Stimulated activated CD8-positive, alpha-beta memory T cell treated with anti-CD3 and anti-CD28 coated beads, Interleukin-12 subunit alpha, Interleukin-12 subunit beta, amount 100 ng/mL, for 1 hour (primary cell): Measurements from ENCODE around the gene ALG13.
"Not testable (repeated sequence)": the region's sequence is repeated elsewhere in the genome, so short reads cannot be mapped to it uniquely, and the experiment has no call there.

Experiments
- DNase-seq: peaks from one replicate; pipeline ENCODE4 v3.0.0-alpha.2; 2020; ENCODE audit warnings: low read depth

Gene ALG13

DNA sequence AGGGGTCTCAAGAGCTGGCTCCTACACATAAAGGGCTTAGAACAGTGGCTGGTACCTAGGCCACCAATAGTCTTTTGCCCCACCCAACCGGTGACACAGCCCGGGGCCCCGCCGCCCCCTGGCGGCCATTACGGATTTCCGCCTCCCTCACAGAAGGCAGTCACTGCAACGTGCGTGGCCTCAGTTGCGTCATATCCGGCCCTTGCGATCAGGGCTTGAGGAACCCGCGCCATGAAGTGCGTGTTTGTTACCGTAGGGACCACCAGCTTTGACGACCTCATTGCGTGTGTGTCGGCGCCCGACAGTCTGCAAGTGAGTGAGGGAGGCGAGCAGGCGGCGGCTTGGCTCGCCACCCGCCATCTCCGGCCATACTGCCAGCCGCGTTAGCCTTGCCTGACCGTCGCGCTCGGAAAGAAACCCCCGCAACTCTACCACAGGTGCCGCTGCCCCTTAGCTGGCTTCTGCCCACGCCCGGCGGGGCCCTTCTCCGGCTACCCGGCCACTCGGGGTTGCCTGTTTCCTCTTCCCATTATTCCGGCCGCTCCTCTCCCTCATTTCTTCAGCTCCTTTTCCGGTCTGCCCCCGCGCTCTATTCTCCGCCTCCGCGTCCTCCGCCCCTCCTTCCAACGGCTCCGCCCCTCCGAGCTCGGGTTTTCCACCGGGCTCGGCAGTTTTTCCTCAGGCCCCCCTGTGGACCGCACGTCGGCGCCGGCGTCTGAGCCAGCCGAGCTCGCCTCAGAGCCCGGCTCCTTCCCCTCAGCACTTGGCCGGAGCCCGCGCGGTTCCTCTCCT is at the start of gene ALG13:
TSS of gene ALG13 (plus strand) at position 183 of the 792 bp plus-strand sequence. CDS start at position 232, 49 bp downstream.
- peak; percentile 77 for DNase-seq

DNA sequence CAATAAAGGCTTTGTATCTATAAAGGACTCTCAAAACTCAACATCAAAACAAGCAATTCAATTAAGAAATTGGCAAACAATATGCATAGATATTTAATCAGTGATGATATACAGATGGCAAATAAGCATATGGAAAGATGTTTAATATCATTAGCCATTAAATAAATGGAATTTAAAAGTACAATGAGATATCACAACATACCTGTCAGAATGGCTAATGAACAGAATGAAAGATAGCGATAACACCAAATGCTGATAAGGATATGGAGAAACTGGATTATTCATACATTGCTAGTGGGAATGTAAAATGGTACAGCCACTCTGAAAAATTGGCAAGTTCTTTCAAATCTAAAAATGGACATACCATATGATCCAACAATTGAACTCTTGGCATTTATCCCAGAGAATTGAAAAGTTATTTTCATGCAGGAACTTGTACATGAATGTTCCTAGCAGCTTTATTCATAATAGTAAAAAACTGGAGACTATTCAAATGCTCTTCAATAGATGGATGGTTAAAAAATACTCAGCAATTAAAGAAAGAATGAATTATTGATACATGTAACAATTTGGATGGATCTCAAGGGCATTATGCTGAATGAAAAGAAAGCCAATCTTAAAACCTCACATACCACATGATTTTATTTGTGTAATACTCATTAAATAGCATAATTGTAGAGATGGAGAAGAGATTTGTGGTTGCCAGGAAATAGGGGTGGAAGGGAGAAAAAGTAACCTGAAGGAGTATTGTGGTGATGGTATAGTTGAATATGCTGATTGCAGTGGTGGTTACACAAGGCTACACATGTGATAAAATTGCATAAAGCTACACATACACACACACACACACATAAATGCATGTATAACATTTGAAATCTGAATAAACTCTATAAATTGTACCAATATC is 45.9 kb upstream of the ALG13 start:
- no peak for DNase-seq

DNA sequence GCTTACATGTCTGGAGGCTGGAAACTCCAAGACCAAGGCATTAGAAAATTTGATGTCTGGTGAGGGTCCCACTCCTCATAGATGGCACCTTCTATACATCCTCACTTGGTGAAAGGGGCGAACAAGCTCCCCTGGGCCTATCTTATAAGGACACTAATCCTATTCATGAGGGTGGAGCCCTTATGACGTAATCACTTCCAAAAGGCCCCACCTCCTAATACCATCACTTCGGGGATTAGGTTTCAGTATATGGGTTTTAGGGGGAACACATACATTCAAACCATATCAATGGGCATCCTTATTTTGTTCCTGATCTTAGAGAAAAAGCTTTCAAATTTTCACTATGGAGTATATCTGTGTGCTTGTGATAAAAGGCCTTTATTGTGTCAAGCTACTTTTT is 39.0 kb upstream of the ALG13 start:
- DNase-seq = no peak

DNA sequence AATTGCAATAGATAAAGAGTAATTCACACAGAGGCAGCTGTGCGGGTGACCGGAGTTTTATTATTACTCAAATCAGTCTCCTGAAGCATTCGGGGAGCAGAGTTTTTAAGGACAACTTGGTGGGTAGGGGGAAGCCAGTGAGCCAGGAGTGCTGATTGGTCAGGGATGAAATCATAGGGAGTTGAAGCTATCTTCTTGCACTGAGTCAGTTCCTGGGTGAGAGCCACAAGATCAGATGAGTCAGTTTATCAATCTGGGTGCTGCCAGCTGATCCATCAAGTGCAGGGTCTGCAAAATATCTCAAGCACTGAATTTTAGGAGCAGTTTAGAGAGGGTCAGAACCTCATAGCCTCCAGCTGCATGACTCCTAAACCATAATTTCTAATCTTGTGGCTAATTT is 35.8 kb upstream of the ALG13 start:
- not testable (repeated sequence) for DNase-seq

DNA sequence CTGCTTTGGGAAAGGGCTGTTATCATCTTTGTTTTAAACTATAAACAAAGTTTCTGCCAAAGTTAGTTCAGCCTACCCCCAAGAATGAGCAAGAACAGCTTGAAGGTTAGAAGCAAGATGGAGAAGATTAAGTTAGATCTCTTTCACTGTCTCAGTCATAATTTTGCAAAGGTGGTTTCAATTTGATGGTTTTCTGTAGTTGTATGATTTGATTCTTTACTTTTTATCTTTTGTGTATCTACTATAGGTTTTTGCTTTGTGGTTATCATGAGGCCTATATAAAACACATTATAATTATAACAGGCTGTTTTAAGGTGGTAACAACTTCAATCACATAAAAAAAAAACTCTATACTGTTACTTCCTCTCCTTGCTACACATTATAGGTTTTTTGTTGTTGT is 35.4 kb upstream of the ALG13 start:
- DNase-seq = no peak

DNA sequence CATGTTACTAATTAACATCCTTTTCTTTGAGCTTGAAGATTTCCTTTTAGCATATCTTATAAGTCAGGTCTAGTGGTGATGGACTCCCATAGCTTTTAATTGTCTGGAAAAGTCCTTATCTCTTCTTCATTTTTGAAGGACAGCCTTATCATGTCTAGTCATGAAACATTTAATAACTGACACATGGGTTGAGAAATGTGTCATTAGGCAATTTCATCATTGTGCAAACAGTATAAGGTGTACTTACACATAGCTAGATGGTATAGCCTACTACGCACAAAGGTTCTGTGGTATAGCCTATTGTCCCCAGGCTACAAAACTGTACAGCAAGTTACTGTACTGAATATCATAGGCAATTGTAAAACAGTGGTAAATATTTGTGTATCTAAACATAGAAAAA is 34.5 kb upstream of the ALG13 start:
- DNase-seq = no peak

DNA sequence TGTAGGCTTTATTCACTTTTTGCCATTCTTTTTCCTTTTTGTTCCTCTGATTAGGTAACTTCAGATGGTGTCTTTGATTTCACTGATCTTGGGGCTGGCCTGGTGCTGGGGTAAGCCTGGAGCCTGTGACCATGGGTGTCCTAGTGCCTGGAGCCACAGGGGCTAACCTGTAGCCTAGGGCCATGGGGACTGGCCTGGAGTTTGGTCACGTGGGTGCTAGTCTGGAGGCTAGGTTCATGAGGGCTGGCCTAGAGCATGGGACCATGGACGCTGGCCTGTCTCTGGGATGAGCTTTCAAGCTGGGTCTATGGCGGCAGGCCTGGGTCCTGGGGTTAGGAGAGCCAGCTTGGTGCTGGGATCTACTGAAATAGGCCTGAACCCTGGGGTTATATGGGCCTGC is 32.2 kb upstream of the ALG13 start:
- no peak for DNase-seq

DNA sequence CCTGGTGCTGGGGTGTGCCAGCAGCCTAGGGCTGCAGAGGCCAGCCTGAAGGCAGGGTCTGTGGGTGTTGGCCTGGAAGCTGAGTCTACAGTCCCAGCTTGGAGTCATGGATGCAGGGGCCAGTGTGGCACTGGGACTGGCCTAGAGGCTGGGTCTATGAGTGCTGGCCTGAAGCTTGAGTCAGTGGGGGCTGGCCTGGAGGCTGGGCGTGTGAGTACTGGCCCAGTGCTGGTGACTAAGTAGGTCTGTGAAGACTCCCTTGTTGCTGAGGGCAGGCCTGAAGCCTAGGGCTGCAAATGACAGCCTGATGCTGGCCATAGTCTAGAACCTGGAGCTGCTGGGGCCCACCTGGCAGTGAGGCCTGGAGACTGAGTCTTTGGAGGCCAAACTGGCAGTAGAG is 31.3 kb upstream of the ALG13 start:
- no peak for DNase-seq

DNA sequence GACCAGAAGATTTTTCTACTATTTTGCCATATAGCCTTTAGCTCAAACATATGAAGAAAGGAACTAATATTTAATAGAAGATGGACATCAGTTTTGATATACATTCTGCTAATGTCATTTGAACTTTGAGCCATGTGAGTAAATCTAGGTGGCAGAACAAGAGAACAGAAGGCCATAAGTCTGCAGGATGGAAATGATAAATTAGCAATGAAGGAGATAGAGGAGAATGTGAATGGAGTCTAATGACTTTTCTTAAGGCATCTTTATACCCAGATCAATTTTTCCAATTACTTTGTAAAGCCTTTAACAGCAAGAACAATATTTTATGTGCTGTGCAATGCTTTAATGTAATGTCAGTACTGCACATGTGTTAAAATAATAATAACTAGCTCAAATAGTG is 30.1 kb upstream of the ALG13 start:
- no peak for DNase-seq

DNA sequence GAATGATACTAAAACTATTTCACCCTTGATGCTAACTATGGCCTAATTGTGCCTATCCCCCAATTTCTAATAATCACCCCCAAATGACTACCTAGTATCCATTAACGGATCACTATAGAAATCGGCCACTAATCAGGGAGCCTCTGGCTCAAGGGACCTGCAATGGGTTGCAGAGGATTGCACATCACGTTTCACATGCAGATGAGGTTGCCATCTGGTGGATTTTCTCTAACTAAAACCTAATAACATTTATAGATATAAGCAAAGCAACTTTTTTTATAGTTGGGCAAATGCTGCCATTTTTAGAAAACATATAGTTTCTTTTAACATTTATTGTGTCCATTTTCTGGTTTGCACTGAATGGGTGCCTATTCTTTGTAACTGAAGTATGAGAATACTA is 28.3 kb upstream of the ALG13 start:
- DNase-seq = no peak

DNA sequence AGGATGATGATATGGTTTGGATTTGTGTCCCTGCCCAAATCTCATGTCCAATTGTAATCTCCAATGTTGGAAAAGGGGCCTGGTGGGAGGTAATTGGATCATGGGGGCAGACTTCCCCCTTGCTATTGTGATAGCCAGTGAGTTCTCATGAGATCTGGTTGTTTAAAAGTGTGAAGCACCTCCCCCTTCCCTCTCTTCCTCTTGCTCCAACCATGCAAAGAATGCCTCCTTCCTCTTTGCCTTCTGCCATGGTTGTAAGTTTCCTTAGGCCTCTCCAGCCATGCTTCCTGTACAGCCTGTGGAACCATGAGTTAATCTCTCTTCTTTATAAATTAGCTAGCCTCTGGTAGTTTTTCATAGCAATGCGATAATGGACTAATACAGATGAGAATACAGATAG is 19.7 kb upstream of the ALG13 start:
- no peak for DNase-seq

DNA sequence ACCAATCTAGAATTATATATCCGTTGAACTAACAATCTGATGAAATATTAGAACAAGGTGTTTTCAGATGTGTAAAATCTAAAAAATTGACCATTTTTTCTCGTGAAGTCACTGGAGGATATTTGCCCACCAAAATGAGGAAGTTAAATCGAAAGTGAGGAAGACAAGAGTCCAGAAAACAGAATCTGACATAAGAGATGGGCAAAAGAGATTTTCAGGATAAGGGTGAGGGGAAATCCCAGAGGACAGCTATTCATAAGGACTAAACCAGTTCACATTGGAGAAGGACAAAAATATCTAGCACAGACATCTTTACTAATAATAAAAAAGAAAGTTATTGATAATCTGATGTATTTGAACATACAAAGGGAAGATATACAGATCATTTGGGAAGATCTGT is 18.7 kb upstream of the ALG13 start:
- DNase-seq = no peak

DNA sequence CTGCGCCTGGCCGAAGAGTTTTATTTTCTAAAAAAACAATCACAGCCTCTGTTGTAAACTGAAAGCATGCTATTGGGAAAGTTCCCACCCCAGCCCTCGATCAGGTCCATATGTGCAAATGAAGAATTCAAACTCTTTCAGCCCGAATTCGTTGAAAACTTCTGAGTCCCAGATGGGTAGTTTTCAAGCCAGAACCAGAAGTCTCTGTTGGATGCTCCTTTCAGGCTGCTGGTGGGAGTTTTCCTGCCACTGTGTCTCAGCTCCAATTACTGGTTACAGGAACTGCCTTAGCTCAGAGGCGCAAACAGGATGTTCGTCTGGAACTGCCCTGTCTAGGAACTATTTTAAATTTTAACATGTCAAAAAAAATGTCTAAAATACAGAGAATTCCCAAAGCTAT is 9.3 kb upstream of the ALG13 start:
- DNase-seq = no peak

DNA sequence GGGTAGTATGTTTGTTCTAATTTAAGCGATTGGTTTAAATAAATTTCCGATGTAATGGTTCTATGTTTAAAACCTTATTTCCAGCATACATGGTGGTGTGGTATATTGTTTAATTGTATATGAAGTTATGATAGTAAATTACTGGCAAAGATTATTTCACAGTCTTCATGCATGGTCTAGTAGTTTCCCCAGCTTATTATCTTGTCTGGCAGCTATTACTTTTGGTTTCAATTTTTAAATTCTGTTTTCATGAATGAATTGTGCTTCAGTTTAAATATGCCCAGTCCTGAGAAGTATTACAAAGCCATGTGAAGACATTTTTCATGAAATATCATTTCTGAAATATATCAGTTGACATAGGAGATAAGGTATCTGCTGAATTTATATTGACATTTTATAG is 6.3 kb downstream of the ALG13 start:
- no peak for DNase-seq

DNA sequence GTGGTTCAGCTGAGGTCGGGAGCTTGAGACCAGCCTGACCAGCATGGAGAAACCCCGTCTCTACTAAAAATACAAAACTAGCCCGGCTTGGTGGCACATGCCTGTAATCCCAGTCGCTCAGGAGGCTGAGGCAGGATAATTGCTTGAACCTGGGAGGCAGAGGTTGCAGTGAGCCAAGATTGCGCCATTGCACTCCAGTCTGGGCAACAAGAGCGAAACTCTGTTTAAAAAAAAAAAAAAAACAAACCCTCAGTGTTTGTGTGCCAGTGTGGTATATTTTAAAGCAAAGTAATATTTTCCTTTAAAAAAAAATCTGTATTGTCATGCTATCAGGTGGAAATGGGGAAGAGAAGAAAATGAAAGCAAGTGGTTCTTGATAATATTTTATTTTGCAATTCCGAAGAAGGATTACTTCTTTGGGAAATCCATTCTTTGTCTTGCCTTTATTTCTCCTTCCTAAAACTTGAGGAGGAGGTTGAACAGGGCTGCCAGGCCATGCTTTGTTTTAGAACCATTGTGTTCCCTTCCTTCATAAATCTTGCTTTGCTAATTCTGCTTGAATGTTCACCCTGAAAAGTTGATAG is 14.4 kb downstream of the ALG13 start:
- DNase-seq = no peak

DNA sequence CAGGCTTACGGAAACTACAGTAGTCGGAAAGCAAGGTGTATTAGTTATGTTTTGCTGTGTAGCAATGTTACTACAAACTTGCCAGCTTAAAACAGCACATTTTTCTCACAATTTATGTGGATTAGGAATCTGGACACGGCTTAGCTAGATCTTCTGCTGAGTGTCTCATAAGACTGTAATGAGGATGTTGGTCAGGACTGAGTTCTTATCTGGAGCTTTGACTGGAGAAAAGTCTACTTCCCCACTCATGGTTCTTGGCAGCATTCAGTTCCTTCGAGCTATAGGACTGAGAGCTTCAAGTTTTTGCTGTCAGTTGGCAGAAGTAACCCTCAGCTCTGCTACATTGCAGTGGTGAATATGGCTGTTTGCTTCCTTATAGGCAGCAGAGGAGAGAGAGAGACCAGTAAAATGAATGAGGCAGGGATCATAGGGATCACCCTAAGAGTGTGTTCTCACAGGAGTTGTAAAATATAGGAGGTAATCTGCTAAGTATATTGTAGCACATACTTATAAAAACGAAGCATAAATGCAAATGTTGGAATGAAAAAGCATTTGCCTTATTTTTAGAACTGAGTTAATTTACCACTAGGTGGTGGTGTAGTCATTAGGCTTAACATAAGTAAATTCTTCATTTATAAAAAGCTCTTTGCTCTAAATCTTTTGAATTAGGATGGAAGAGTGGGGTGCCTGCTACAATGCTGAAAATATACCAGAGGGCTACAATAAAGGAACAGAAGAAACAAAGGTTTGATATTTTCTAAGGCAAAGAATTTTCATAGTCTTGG is 38.6 kb downstream of the ALG13 start:
- DNase-seq = no peak

DNA sequence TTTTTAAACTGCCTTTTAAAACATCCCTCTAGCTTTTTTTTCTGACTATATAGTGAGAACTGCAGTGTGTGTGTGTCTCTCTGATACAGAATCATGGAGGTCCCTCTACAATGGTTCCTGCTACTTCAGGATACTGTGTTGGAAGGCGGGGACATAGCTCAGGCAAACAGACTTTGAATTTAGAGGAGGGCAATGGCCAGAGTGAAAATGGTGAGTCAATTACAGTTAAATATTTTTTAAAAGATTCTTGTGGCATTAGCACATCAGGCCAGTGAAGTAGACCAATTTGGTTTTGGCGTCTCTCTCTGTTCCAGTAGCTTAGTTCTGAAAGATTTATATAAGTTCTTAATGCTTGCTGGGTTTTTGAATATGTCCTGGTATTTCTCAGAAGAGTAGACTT is 47.1 kb downstream of the ALG13 start:
- DNase-seq = no peak

DNA sequence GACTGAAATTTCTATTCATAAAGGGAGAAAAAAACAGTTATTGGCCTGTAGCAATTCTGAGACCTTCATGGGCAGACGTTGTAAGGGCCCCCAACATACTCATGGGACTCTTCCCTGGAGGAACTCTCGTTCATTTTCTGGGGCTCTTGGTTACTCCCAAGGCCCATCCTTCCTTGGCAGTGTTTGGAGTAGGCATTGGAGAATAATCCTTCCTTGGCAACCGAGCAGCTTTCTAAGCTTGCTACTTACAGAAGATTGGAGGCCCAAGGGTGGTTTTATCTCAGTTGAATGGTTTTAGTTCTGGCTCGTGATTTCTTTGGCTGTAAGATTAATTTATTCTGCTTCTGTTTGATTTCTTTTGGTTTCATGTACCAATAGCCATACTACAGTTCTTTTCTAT is 50.4 kb downstream of the ALG13 start:
- DNase-seq = no peak

DNA sequence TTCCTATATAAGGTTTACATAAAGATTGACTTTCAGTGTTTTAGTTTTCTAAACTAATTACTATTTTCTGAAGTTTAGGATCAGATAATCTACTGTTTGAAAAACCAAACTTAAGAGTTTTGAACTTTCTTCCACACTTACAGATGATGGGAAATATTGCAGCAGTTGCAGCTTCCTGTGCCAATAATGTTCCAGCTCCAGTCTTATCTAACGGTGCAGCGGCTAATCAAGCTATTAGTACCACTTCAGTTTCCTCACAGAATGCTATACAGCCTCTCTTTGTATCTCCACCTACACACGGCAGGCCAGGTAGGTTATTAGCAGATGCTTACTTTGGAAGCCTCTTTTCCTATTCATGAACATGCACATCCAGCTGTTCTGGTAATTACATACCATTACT is 55.6 kb downstream of the ALG13 start:
- DNase-seq = no peak

DNA sequence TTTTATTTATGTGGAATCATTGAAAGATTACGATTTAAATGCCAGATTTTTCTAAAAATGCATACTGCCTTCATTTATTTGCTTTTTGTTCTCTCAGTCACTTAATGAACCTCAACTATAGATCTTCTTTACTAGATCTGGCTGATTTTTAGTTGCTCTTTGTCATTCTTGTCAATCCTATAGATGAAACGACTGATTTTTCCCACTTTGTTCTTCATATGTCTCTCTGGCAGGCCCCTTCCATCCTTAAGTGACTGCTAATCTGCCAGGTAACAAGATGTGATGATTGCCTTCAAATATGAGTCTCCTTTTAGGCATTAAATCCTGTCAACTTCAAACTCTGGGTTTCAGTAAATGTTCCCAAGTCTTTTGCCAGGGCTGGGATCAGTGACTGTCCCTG is 61.0 kb downstream of the ALG13 start:
- DNase-seq = no peak

DNA sequence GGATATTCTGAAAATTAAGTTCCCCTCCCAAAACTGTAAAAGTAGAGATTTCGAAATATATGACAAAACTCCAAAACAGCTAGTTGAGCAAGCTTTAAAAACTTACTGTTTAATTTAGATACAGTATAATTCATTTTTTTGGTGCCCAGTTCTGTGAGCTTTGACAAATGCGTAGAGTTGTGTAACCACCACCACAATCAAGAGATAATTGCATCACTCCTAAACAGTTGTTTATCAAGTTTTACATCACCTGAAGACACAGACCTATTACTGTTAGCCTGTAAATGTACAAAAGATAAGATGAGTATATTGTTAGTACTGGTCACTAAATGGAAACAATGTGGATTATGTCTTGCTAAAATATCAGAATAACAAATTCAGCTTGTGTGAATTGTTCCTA is 62.3 kb downstream of the ALG13 start:
- no peak for DNase-seq

DNA sequence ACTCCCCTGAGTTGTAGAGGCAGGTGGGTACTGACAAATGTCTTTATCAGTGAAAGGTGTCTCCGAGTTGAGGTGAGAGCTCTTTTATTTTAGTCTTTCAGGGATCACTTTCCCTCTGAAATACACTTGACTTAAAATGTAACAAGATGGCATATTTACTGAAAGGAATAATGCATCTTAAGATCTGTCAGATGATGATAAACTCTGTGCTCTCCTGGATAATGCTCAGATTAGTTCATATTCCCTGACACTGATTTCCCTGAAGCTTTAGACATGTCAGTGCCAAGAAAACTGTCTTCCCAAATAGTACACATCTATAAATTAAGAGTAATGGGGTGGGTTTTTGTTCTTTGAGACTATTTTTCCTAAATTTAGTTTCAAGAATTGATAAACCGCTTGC is 75.5 kb downstream of the ALG13 start:
- DNase-seq = no peak
